ENCODE results near the gene HELZ.
A peak's percentile ranks its signal among the peaks of the same experiment; 100 is the strongest.
"Not testable (repeated sequence)": the region's sequence is repeated elsewhere in the genome, so short reads cannot be mapped to it uniquely, and the experiment has no call there.

Gene HELZ

DNA sequence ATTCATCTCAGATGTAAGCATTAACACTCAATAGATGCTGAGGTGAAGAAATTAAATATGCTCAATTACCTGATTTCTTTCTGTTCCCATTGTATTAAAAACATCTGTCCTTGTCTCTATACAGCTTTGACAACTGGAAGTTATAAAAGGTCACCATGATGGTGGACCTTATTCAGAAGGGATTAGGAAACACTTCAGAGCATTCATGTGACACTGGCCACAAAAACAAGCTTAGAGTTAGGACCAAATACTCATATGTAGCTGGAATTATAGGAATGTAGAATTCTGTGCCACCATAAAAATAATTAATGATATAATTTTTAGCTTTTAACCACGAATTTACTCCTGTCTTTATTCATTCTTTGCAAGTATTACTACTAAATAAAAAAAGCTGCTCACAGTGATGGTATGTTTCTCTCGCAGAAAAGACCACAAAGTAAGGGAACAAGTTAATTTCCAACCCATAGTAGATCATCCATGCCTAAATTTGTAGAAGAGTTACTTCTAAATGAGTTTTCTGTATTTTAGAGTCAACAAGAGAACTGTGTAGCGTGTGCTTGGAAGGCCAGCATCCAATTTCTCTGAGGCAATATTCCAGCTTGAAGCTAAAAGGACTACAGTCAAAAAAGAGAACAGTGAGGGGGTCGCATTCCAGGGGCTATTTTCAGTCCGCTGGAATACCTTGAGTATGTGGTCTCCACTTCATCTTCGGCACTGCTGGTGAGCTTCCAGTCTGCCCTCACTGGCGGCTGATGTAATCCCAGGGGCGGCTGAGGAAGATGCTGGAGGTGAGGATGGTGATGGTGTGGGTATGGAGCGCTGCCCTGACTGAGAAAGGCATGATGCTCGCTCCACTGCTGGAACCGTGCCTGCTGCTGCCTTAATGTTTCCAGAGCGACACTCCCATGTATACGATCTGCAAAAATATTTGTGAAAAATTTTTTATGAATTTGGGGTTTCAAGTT is 136.9 kb downstream of the HELZ start:
- DNase-seq: no peak

DNA sequence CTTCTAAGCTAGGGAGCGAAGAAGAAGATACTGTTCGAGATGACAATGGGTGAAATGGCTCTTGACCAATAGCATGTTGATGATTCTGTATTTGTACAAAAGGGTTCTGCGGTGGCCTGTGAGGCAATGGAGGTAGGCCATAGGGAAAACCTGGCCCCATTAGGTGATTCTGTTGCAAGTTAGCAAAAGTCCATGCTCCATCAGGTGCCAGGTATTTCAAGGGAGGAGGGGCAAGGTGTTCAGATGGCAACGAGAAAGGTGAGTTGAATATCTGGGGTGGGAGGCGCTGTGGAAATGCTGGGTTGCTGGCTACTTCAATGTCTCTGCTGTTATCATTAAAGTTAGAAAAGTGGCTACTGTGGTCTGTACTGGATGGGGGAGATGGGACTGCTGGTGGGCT is 137.8 kb downstream of the HELZ start:
- DNase-seq: no peak

DNA sequence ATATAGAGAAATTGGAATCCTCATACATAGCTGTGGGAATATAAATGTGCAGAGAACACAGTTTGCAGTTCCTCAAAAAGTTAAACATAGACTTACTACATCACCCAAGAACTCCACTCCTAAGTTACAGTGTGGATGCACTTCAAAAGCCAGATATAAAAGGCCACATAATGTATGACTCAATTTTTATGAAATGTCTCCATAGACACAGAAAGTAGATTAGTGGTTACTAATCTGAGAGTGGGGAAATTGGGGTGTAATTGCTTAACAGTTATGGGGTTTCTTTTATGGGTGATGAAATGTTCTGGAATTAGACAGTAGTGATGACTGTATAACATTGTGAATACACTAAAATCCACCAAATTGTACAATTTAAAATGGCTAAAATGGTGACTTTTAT is 139.8 kb downstream of the HELZ start:
- DNase-seq: no peak

DNA sequence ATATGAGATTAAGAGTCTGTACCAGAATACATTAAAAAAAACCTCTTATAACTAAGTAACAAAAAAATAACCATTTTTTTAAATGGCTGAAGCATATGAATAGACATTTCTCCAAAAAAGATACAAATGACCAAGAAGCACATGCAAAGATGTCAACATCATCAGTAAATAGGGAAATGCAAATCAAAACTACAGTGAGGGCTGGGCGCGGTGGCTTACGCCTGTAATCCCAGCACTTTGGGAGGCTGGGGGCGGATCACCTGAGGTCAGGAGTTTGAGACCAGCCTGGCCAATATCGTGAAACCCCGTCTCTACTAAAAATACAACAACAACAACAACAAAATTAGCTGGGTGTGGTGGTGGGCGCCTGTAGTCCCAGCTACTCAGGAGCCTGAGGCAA is 140.4 kb downstream of the HELZ start:
- DNase-seq: not testable (repeated sequence)

DNA sequence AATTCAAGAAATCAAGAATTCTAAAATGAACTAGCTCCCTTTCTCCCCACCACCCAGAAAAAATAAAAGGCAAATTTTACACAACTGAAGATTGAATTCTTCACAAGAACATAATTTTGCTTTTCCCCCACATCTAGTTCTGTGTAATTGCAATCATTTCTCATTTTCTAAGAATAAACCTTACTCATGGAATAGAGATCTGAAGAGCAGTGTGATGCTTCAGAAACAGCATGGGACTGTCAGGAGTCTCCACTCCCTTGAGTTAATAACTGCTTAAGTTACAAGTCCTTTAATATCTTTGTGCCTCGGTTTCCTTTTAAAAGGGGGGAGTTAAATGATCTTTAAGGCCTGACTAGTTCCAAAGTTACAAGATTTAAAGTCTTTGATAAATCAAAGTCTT is 147.0 kb downstream of the HELZ start:
- DNase-seq: no peak

DNA sequence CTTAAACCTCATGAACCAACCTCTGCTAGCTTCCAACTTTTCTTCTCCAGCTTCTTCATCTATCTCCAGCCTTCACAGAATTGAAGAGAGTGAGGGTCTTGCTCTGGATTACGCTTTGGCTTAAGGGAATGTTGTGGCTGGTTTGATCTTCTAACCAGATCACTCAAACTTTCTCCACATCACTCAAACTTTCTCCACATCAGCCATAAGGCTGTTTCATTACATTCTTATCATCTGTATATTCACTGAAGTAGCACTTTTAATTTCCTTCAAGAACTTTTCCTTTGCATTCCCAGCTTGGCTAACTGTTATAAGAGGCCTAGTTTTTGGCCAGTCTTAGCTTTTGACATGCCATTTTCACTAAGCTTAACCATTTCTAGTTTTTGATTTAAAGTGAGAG is 148.4 kb downstream of the HELZ start:
- DNase-seq: no peak

DNA sequence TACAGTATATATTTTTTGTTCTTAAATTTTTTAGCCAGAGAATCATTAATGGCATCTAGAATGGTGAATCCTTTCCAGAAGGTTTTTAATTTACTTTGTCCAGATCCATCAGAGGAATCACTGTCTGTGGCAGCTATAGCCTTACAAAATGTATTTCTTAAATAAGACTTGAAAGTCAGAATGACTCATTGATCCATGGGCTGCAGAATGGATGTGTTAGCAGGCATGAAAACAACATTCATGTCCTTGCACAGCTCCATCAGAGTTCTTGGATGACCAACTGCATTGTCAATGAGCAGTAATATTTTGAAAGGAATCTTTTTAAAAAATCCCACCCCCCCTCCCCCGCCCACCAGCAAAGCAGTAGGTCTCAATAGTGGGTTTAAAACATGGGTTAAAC is 149.2 kb downstream of the HELZ start:
- no peak for DNase-seq

DNA sequence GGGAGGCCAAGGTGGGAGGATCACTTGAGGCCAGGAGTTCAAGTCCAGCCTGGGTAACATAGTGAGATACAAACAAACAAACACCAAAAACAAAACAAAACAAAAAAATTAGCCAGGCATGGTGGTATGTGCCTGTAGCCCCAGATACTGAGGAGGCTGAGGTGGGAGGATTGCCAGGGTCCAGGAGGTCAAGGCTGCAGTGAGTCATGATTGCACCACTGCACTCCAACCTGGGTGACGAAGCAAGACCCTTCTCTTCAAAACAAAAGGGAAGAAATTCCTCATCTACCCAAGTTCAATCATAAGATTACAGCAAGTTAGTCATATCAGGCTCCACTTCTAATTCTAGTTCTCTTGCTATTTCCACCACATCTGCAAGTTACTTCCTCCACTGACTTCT is 149.7 kb downstream of the HELZ start:
- DNase-seq: not testable (repeated sequence)

DNA sequence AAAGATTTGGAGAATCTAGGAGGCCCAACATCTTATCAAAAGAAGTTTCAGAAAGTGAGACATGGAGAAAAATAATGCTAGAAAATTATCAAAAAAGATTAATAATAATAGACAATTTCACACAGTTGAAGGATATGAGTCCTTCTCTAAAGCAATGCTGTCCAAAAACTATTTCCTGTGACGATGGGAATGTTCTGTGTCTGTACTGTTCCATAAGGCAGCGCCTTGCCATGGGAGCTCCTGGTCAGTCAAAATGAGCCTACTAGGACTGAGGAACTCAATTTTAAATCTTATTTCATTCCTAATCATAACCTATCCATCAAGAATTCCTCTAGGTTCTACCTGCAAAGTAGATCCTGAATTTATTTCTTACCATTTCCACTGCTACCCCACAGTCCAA is 151.6 kb downstream of the HELZ start:
- no peak for DNase-seq

DNA sequence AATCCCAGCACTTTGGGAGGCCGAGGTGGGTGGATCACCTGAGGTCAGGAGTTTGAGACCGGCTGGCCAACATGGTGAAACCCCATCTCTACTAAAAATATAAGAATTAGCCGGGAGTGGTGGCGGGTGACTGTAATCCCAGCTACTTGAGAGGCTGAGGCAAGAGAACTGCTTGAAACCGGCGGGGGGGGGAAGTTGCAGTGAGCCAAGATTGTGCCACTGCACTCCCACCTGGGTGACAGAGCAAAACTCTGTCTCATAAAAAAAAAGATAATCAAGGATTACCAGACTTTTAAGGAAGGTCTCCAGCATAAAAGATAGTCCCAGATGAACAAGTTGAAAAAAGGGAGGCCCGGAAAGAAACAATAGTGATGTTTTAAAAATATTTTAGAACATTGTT is 152.3 kb downstream of the HELZ start:
- not testable (repeated sequence) for DNase-seq

DNA sequence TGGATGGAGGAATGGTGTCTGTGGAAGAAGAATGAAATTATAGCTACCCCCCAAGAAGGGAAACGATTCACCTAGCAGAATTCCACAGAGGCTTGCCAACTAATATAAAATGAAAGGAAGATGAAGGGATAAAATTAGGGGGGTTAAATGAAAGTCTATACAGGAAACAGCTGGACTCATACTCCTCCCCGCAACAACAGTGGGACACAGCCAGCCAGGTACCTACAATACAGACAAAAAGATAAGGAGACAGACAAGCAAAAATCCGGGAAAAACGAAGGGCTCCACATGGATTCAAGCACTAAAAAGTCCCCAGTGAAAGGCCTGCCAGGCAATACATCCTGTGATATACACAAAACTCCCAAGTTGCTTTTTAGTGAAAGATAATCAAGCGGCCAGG is 152.7 kb downstream of the HELZ start:
- no peak for DNase-seq

DNA sequence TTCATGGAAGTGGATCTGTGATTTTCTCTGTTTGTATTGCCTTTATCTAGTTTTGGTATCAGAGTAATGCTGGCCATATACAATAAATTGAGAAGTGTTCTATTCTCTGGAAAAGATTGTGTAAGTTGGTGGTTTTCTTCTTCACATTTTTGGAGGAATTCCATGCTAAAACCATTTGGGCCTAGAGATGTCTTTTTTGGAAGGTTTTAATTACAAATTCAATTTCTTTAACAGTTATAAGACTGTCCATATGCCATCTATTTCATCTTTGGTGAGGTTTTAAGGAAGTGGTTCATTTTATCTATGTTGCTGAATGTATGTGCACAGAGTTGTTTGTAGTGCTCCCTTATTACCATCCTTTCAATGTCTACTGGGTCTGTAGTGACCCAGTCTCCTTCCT is 154.7 kb downstream of the HELZ start:
- DNase-seq: no peak

DNA sequence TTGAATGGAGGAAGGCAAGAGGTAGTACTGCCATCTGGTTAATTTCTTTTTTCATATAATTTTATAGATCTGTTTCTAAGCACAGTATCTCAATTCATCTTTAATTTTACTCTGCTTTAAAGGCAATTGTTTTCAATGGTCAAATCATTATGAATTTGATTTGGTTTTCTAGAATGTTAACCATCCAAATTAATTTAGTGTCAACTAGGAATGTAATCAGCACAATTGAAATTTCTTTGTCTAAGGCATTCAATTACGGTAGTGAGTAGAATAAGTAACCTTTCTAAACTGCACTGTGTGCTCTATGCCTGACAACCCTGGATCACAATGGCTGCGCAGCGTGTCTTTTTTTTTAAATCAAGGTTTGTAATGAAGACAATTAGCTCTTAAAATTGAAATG is 156.4 kb downstream of the HELZ start:
- no peak for DNase-seq

DNA sequence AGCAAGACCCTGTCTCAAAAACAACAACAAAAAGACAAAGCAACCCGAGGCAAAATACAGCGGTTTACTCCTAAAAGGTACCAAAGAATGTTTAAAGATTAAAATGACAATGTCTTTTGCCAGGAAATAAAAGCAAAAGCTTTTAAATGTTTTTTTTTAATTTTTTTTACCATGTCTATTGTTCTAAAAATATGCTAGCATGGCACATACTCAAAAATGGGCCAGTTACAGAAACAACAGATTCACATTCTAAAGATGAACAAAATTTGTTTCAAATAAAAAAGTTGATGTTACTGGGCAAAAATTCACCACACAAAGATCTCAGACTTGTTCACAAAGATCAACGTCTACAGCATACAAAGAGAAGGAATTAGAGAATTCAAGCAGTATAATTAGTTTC is 159.6 kb downstream of the HELZ start:
- no peak for DNase-seq

DNA sequence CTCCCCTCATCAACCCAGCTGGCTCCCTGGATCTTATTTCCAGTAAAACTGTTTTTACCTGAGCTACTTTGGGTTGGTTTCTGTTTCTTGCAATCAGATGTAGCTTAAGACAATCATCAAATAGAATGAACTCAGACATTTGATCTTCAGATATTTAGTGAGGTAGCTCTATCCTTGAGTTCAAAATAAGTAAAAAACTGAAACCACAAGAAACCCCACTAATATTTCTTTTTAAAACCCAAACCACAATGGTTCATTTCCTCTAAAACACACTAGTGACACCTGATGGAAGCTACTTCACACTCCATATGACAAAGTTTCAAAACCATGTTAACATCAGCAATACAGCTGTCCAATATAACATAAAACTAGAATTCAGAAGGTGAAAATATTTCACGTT is 162.9 kb downstream of the HELZ start:
- peak in 1 of 2 donors; percentile 68 for DNase-seq

DNA sequence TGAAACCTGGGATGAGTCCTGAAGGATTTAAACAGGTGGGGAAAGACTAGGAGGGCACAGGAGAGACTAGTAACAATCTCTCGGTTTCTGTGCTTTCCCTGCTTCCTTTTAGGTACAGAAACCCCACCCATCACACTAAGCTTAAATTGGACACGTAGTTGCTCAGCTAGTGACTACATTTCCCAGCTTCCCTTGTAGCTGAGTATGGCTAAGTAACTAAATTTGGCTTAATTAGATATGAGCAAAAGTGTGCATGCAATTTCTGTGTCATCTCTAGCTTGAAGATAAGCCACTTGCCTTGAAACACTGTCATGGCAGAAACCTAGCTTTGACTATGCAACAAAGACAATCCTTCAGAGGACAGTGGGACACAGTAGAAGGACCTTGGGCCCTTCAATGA is 164.2 kb downstream of the HELZ start:
- DNase-seq: peak in 1 of 2 donors; percentile 16

DNA sequence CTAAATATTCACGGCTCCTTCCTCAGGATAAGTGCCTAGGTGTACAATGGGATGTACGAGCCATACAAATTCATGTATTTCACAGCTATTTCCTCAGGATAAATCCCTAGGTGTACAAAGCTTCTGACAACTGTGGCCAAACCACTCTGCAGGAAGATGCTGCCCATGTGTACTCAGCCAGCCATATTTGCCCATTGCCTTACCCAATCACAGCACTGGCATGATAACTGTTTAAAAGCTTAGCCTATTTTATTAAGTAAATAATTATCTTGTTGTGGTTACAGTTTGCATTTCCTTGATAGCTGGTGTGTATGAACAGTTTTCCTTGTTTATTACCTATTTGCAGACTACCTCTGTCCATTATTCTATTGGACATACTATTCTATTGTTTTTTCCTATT is 165.5 kb downstream of the HELZ start:
- no peak for DNase-seq

DNA sequence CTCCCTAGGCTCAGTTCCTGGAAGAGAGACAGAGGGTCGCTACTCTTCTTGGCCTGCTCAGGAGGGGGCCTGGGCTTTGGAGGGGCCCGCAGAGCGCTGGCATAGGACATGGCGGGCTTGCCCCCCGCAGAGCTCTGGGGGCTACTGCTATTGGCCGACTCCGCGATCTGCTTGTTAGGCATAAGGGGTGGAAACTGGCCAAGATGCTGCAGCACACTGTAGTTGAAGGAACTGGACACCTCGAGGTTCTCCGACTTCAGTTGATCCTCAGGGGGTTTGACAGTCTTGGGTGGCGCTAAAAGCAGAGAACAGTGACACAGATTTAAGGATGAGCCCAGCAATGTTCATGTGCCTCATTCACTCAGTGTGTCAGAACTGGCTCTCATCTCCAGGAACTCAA is 166.7 kb downstream of the HELZ start:
- DNase-seq: no peak

DNA sequence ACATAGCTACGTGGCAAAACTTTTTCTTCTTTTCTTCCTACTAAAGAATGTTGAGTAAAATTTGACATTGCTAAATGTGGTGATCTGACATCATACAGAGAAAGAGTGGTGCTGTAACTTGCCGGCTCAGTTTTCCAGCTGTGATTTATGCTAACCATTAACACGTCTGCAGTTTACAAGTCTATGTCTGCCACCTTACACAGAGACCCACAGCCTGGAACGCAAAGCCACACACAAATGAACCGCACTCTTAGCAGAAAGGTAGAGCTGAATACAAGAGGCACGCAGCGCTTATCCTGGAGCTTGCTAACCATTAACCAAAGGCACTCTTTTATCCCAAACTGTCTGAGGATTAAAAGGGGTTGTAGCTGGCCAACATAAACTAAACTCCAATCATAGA is 168.7 kb downstream of the HELZ start:
- no peak for DNase-seq

DNA sequence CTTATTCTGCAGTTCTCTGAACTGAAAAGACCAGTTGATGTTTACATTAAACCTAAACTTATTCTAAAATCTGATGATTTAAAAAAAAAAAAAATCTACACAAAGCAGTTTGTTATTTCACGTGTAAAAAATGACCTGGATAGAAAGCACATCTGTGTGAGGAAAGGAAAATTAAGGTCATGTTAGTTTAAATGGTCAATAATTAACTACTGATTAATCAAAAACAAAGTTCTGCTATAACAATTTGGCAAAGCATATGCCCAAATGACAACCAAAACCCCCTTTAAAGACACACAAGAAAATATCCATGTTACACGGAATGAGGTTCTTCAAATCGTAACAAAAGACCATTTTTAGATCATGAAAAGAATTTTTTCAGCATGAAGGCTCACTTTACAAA is 170.2 kb downstream of the HELZ start:
- DNase-seq: no peak

DNA sequence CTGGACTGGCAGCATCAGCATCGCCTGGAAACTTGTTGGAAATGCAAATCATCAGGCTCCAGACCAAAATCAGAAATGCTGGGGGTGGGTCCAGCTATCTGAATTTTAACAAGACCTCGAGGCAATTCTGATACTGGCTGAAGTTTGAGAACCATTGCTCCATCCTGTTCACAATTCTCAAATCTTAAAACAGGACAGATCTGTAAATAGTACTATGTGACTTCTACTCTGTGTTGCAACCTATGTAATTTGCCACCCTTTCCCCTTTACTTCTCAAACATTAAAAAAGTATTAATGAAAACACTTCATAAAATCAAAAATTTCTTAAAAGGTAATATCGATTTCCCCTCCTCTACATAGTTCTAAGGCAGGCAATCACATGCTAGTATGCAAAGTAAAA is 172.1 kb downstream of the HELZ start:
- no peak for DNase-seq

DNA sequence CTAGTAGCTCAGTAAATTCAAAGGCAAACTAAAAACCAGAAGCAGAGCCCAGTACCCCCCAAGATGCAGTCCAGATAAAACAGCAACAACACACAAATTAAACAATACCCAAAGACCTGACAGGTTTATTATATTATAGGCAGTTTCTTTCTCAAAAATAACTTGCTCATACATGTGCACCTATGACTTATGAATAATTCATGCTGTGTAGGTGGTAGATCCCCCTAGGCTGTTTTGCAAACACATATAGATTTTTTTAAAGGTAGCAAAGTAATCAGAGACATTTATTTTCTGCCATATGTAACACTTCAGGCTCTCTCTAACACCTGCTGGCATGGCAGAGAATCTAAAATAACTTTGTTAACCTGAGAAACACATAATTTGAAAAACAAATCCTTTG is 173.4 kb downstream of the HELZ start:
- no peak for DNase-seq

DNA sequence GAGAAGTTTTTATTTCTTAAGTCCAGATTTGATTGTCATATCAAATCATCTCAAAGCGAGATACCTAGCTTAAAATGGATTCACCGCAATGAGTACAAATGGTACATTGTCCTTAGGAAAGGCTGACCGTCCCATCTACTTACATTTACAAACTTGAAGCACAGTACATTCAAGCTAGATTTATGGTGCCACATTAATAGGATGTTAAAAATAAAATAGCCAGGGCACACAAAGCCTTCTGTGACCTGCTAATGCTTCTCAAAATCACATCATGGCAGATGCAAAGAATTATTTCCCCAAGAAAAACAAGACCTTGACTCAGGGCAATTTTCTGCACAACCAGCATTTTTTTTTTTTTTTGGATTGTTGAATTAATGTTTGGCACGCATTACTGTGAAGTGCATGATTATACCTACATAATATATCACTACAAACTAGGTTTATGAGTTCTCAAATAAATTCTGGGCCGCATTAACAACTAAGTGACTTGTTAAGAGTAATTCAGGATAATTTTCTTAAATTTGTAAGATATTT is 175.3 kb downstream of the HELZ start:
- no peak for DNase-seq

DNA sequence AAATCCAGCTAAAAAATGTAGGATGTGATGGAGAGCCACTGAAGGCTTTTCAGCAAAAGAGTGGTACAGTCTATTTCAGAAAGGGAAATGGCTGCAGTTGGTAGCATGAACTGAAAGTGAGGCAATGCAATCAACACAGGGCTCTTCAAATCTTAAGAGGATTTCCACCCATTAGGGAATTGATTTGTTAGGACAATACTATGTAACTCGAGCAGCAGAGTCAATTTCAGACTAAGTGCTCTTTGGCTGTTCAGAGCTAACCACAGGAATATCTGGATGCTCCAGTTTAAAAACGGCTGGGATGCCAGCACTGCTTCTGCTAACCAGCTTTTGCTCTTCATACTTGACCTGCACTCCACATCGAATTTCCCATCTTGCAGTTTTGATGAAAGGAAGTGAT is 176.0 kb downstream of the HELZ start:
- DNase-seq: no peak
